ENCODE measurements around the gene KCP.

GRCh38 chr7:128941946-128942526 lies 31.5 kb upstream of the KCP start:
- TF ChIP-seq CTCF (conservative IDR thresholded peaks at IDR 0.05; ENCODE audit: low read length) (no peak), EZH2phosphoT487 (IDR thresholded peaks at IDR 0.05; ENCODE audit: borderline replicate concordance) (no peak)
